Adrenal gland (tissue), 12 donors: Measurements from ENCODE around the gene RPTN. TPM values are rescaled to one million over a fixed set of nuclear protein-coding genes. Genes with fewer than 3 reads are reported as not detected.

Source experiments
- DNase-seq, 7 donors: peaks; one replicate each; pipeline ENCODE4 v3.0.0-alpha.2; 2019 to 2020
- H3K27ac ChIP-seq, 5 donors: fragments of 200-600 bp; sonication (generic) in 4 of 5; 1 replicate in 3 of 5; 2 replicates in 2 of 5; pipeline versions ENCODE4 v1.5.1 to v1.8.0; 2016 to 2020; ENCODE audit warnings: mild to moderate bottlenecking in 1 of 5
- H3K27me3 ChIP-seq: fragments of 200-600 bp; 2 replicates; pipeline ENCODE4 v1.8.0; 2021
- H3K36me3 ChIP-seq, 2 donors: fragments of 200-600 bp; replicated peaks in 1 of 2; 1 replicate in 1 of 2; 2 replicates in 1 of 2; pipeline versions ENCODE4 v1.5.1 to v1.8.0; 2018 to 2022
- H3K4me1 ChIP-seq, 2 donors: fragments of 200-600 bp; replicated peaks in 1 of 2; 1 replicate in 1 of 2; 2 replicates in 1 of 2; pipeline versions ENCODE4 v1.5.1 to v1.8.0; 2018 to 2021
- H3K4me3 ChIP-seq, 4 donors: fragments of 200-600 bp; sonication (generic) in 3 of 4; one replicate each; pipeline ENCODE4 v1.5.1; 2016 to 2018
- H3K9me3 ChIP-seq, 3 donors: fragments of 200-600 bp; sonication (generic) in 1 of 3; replicated peaks in 1 of 3; 1 replicate in 2 of 3; 2 replicates in 1 of 3; pipeline versions ENCODE4 v1.5.1 to v1.8.0; 2016 to 2021
- CTCF ChIP-seq, 6 experiments: fragments of 450-650 bp in 4 of 6; fragments of 200-600 bp in 2 of 6; sonication (generic) in 1 of 6; IDR thresholded peaks; 1 replicate in 5 of 6; 2 replicates in 1 of 6; pipeline versions ENCODE4 v1.5.1 to v1.8.0; 2016 to 2021; ENCODE audit warnings: antibody characterized with exemption in 6 of 6, mild to moderate bottlenecking in 2 of 6, moderate library complexity in 1 of 6
- POLR2A ChIP-seq, 2 donors: fragments of 450-650 bp; IDR thresholded peaks; one replicate each; pipeline ENCODE4 v1.6.1; 2017; ENCODE audit warnings: antibody characterized with exemption in 2 of 2, mild to moderate bottlenecking in 2 of 2, moderate library complexity in 1 of 2
- WGBS, 4 donors: extraction: QIAGEN DNeasy Blood & Tissue Kit in 2 of 4; methylation state at CpG; one replicate each; pipeline versions ENCODE4 v1.1.5 to v1.1.7; 2013 to 2017; 5-methylcytosine and 5-hydroxymethylcytosine counted together
- intact Hi-C, 2 donors: fragments of 100-400 bp; cut with DNase I; formaldehyde crosslinking; loops; one replicate each; pipeline versions ENCODE4 v1.14.1 to v1.15.0; 2022 to 2023
- polyA plus RNA-seq, 3 donors: library from polyadenylated mRNA; stranded (reverse); fragments of 200-250 nt in 2 of 3; fragments of 350-450 nt in 1 of 3; fragmentation: Illumina TruSeq in 1 of 3; extraction: RNeasy Lipid Tissue Mini Kit (QIAGEN cat#74804) in 1 of 3; gene quantifications; one replicate each; pipeline ENCODE4 v1.2.3, GENCODE V29; 2013 to 2014
- total RNA-seq, 9 donors: library from RNA; depleted of rRNA in 4 of 9; stranded (reverse); fragments of >200 nt in 4 of 9; fragments of 120-200 nt in 1 of 9; fragmentation: NEBNext Ultra II Directional in 1 of 9; extraction: Animal tissue kit (Norgen Biotek cat#: 25700) in 1 of 9; gene quantifications; one replicate each; pipeline versions ENCODE4 v1.1.0 to v1.2.4, GENCODE V29; 2013 to 2023
- donor health status: healthy with polysubstance abuse.
- donor health status: Bipolar disorder and iron deficiency.
- donor health status: DM: yes; HTN: yes; CAD: no.
- donor health status: DM: no; HTN: no; CAD: no.
- donor health status: DM: no; HTN: no; CAD: no.
- donor health status: DM: yes; HTN: yes; CAD: no.

Gene RPTN
- total and polyA plus RNA-seq, 12 donors, result not detected

- WGBS, 4 donors, result 82 to 87% (median 86%) methylated on average over 5 of the region's 5 CpGs
- TF ChIP-seq CTCF (IDR thresholded peaks at IDR 0.05) (no peak), POLR2A (IDR thresholded peaks at IDR 0.05) (no peak)
- H3K4me3 ChIP-seq, result no peak overlapping the region
- H3K9me3 ChIP-seq, result no peaks in the 10 kb centered on the region
- no peak for DNase-seq
- H3K4me1 ChIP-seq, result peaks cover 0 to 6% of the 10 kb centered on the region in 2 donors
- no peak overlapping the region for H3K27ac ChIP-seq
- intact Hi-C loops, result loop anchor here in 1 of 2 donors (10.0 kb wide), 1 partner anchor 154 kb away; no protein-coding TSS in a partner anchor
- H3K36me3 ChIP-seq, result no peaks in the 10 kb centered on the region
- no peaks in the 10 kb centered on the region for H3K27me3 ChIP-seq
Measured at GRCh38 chr1:152191260-152191659, 32.2 kb upstream of the RPTN start.

- Histone ChIP-seq H3K36me3 (no peaks in the 10 kb centered on the region), H3K27ac (no peak overlapping the region), H3K9me3 (no peaks in the 10 kb centered on the region), H3K4me3 (no peak overlapping the region), H3K4me1 (peaks cover 0 to 6% of the 10 kb centered on the region in 2 donors), H3K27me3 (no peaks in the 10 kb centered on the region)
- DNase-seq, result no peak
- intact Hi-C loops, result loop anchor here in 1 of 2 donors (10.0 kb wide), 1 partner anchor 154 kb away; no protein-coding TSS in a partner anchor
- TF ChIP-seq CTCF (IDR thresholded peaks at IDR 0.05) (no peak), POLR2A (IDR thresholded peaks at IDR 0.05) (no peak)
- WGBS, 4 donors, result 48 to 63% (median 51%) methylated on average over 2 of the region's 2 CpGs
Measured at GRCh38 chr1:152190589-152190988, 31.6 kb upstream of the RPTN start.

GRCh38 chr1:152189657-152190442 lies 30.8 kb upstream of the RPTN start:
- no peaks in the 10 kb centered on the region for H3K9me3 ChIP-seq
- peaks cover 0 to 6% of the 10 kb centered on the region in 2 donors for H3K4me1 ChIP-seq
- H3K36me3 ChIP-seq, result no peaks in the 10 kb centered on the region
- peak overlapping the region in 2 of 4 donors; percentile 36 to 47 for H3K4me3 ChIP-seq
- peak overlapping the region in 1 of 5 donors; percentile 60 for H3K27ac ChIP-seq
- DNase-seq, result peak; percentile 29 to 87 (median 71)
- H3K27me3 ChIP-seq, result no peaks in the 10 kb centered on the region
- 17 to 24% (median 19%) methylated on average over 9 of the region's 9 CpGs for WGBS, 4 donors
- intact Hi-C loops, result loop anchor here (5.0 to 10.0 kb wide), 5 partner anchors 48 to 267 kb away; no protein-coding TSS in a partner anchor
- TF ChIP-seq POLR2A (IDR thresholded peaks at IDR 0.05) (no peak), CTCF (IDR thresholded peaks at IDR 0.05) (peak; percentile 49 to 82 (median 77))

- peak overlapping the region in 3 of 5 donors; percentile 45 to 66 (median 60) for H3K27ac ChIP-seq
- WGBS, 4 donors, result 10 to 20% (median 11%) methylated on average over 43 to 62 of the region's 62 CpGs
- H3K9me3 ChIP-seq, result no peaks in the 10 kb centered on the region
- H3K4me1 ChIP-seq, result peaks cover 0 to 6% of the 10 kb centered on the region in 2 donors
- TF ChIP-seq POLR2A (IDR thresholded peaks at IDR 0.05) (no peak), CTCF (IDR thresholded peaks at IDR 0.05) (peak; percentile 73 to 84 (median 80))
- H3K27me3 ChIP-seq, result no peaks in the 10 kb centered on the region
- intact Hi-C loops, result loop anchor here (5.0 to 10.0 kb wide), 4 partner anchors 47 to 268 kb away; no protein-coding TSS in a partner anchor
- peak; percentile 24 to 88 (median 83) for DNase-seq
- peak overlapping the region in 3 of 4 donors; percentile 31 to 47 (median 36) for H3K4me3 ChIP-seq
- H3K36me3 ChIP-seq, result no peaks in the 10 kb centered on the region
Measured at GRCh38 chr1:152188673-152189591, 29.9 kb upstream of the RPTN start.
